HG03439 (cell line): Measurements from ENCODE around the gene RFPL2.

Experiments
- ATAC-seq: cut with Tn5 transposase; IDR thresholded peaks from one replicate; pipeline ENCODE4 v1.9.1; 2021; ENCODE audit warnings: mild to moderate bottlenecking, moderate library complexity; ENCODE audit not compliant: unreplicated experiment

The RFPL2 gene

DNA sequence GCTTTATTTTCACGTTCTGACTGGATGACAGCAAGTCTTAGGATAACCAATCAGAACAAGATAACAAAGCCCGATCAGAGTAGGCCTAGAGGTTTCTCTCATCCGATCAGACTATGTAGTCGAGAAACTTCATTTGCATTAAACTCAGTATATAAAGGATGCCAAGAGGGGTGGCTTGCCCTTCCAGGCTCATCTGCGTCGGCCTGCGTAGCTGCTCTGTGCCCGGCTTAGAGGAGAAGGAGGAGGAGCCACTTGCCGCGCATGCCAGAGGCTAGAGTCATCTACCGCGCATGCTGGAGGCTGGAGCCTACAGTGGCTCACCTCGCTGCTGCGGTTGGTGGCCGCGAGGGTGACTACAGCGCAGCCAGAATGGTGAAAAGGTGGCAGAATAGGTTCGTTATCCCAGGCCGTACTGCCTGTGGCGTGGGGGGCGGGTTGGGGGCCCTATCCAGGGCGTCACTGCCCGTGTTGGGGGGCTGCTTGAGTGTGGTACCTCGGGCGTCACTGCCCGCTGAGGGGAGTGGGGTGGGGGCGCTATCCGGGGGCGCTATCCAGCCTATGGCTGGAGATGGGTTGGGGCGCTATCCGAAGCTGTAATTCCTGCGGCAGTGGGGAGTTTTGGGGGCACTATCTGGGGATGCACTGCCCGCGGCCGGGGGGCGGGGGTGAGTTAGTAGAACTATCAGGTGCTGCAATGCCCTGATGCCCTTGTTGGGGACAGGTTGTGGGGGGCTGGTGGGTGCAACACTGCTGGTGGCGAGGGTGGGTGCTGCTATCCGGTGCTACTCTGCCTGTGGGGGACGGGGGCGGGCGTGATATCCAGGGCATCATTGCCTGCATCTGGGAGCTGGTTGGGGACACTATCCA, at the start of gene RFPL2:
Gene RFPL2, minus strand, starts transcription at position 218 of the 867 bp plus-strand sequence. CDS start 2,622 bp downstream, outside the sequence.
- no peak for ATAC-seq

DNA sequence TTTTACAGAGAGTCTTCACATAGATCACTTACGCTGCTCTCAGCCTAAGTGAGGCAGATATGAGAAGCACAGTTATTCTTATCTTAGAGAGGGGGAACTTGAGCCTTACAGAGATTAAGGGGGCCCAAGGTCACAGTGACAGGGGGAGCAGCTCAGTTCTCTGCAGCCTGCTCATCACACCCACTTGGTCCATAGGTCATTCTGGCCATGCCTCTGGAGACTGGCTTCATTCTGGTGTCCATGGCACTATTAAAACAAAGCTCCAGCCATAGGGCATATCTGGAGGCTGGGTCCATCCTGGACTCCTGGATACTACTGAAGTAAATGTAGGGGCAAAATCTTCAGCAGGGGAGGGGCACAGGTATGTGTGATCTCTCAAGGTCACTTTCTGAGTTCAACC, 44.4 kb upstream of the RFPL2 start:
- ATAC-seq: no peak

DNA sequence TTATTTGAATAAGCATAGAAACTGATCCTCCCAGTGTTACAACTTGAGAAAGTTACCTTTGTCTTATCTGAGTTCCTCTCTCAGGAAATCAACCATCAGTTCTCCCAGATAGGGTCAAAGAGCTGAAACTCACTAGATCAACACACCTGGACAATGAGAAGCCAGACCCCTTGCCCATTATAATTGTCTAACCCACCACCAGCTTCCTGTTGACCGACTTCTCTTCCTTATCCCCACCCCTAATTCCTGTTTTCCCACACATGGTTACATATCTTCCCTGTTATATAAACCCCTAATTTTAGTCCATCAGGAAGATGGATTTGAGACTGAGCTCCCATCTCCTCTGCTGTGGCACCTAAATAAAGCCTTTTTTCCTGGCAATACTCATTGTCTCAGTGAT, 43.4 kb upstream of the RFPL2 start:
- ATAC-seq: no peak

GRCh38 chr22:32246166-32246565, 41.3 kb upstream of the RFPL2 start:
- no peak for ATAC-seq

DNA sequence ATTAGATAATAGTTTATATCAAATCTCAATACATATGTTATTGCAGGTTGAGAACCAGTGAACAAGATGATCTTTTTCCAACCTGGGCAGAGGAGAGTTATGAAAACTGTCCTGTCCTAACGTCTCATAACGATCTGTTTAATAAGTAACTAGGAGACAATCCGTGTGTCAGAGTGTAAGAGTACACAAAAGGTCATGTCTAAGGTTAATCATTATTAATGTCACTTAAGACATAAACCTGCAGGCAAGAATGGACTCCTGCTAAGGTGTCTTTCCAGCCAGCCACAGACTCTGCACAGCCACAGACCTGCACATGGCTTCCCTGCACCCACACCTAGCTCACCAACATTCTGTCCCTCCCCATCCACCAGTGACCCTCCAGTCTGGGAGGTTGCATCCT, 40.2 kb upstream of the RFPL2 start:
- ATAC-seq: no peak

GRCh38 chr22:32244547-32244946, 39.7 kb upstream of the RFPL2 start:
- ATAC-seq: no peak

- no peak for ATAC-seq
These were observed 35.6 kb upstream of the RFPL2 start for GRCh38 chr22:32240461-32240860.

DNA sequence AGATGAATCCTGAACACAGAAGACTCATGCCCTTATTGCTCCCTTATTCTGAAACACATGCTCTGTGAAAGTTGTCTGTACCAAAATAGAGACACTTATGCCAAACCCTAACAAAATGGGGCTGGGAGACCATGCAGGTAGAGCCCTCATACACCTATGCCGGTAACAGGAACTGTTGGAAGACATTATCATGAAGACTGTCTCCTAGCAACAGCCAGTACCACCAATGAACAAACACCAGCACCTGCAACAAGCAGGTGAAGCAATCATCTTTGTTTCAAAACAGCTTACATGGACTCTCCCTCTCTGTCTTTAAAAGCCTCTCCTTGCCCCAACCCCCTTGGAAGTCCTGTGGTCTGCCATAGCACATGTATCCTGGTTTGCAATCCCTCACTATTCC, 33.0 kb upstream of the RFPL2 start:
- ATAC-seq: no peak

DNA sequence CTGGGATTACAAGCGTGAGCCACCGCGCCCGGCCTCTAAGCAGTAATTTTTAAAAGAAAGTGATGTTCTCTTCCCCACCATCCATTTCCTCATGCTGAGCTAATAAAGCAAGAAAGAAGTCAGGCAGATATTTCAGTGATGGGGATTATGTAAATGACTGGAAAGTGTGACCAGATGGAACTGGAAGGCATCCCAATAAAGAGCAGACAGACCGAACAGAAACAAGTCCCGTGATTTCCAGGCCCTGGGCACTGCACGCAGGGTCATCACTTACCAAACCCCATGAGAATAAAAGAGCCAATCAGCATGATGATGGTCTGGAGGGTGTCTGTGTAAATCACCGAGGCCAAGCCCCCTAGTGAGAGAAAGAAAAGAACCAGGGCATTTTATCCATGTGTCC, 32.1 kb upstream of the RFPL2 start:
- ATAC-seq: no peak

DNA sequence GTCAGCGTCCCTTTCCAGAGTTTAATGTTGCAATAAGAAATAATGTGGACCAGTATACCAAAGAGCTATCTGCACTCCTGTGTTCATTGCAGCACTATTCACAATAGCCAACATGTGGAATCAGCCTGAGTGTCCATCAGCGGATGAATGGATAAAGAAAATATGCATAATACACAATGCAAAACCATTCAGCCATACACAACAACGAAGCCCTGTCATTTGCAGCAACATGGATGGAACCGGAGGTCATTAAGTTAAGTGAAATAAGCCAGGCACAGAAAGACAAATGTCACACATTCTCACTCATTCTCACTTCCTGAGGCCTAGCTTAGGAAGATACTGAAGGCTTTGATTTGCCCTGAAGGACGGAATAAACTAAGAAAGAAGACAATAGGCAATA, 28.2 kb upstream of the RFPL2 start:
- ATAC-seq: no peak

DNA sequence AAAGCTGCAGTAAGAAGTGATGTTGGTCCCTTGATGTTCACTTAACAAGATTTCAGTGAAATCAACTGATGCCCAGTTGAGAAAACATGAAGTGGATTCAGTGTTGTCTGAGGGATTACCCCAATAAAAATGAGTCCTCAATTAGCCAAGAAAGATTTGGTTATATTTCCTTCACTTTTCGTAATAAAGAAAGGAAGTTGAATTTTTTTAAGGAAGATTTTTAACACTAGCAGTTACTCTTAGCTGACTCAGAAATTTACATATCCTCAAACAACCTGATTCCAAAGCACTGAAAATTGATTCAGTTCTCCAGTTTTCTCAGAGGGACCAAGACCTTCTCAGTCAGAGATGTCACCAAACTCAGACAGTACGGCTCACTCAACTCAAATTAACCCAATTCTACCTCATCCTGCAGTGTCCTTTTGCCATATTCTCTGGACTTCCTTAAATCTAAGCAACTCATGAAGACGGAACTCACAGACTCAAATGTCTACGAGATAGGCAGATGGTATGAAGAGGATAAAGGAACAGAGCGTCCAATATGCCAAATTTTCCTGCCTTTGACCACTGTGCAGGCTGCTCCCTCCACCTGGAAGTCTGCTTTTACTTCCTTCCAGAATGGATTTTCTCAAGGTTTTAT, 27.4 kb upstream of the RFPL2 start:
- ATAC-seq: no peak

GRCh38 chr22:32226326-32227104, 21.6 kb upstream of the RFPL2 start:
- ATAC-seq: no peak

- no peak for ATAC-seq
These were observed 18.1 kb upstream of the RFPL2 start for GRCh38 chr22:32222991-32223390.

DNA sequence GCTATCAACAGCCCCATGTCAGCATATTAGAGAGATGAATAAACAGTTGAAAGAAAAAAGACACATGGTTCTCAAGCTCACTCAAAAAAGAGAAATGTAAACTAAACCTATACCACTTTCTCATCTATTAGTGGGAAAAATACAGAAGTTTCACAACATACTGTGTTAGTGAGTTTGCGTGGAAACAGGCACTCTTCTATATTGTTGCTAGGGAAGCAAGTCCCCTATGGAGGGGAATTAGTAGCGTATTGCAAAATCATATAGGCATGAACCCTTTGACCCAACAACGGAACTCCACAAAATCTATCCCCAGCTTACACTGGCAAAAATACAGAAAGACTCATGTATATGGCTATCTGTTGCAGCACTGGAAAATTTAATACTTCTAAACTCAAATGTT, 14.2 kb upstream of the RFPL2 start:
- ATAC-seq: no peak

DNA sequence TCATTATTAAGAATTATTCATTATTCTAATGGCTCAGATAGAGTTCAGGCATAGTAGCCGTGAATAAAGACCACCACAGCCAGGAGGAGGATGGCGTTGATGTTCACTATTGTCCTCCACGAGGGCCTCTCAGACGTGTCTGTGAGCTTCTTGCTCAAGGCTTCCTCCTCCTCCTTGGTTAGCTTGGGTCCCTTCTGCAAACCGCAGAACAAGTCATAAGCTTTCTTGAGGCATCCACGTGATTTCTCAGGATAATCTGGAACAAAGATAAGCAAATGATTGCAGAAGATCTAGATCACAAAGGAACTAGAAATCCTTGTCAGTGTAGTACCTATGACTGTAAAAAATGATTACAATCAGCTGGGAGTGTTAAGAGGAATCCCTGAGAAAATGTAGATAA, 13.6 kb upstream of the RFPL2 start:
- no peak for ATAC-seq

- ATAC-seq: no peak
These were observed 12.6 kb upstream of the RFPL2 start for GRCh38 chr22:32217465-32217864.

DNA sequence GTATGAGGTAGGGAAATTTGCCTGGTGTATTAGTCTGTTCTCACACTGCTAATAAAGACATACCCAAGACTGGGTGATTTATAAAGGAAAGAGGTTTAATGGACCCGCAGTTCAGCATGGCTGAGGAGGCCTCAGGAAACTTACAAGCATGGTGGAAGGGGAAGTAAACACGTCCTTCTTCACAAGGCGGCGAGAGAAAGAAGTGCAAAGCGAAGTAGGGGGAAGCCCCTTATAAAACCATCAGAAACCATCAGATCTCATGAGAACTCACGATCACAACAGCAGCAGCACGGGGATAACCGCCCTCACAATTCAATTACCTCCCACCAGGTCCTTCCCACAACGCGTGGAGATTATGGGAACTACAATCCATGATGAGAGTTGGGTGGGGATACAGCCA, 12.0 kb upstream of the RFPL2 start:
- no peak for ATAC-seq

GRCh38 chr22:32211011-32211410, 6.1 kb upstream of the RFPL2 start:
- ATAC-seq: no peak

DNA sequence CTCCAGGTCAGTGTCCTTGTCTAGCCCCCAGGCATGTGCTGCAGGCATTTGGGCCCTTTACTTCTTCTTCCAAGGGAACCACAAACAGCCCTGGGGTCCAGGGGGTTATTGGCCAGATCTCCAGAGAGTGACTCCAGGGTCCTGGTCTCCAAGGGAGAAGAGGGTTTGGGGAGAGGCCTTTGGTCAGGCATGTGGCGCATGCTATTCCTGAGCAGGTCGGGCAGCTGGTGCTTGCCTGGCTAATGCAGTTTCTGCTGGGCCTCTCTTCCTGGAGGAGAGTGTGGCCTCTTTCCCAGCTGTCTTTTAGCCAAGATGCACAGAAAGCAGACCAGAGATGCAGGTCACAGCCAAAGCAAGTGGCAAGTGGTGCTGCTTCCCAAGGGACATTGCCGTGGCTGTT, 3.8 kb upstream of the RFPL2 start:
- ATAC-seq: no peak

- ATAC-seq: no peak
These were observed 3.2 kb upstream of the RFPL2 start for GRCh38 chr22:32207971-32208480.
